Endometrial microvascular endothelial cells (primary cell): ENCODE measurements around the gene IL3. TPM values are rescaled to one million over a fixed set of nuclear protein-coding genes. Genes with fewer than 3 reads are reported as not detected.
"Not testable (repeated sequence)": the region's sequence is repeated elsewhere in the genome, so short reads cannot be mapped to it uniquely, and the experiment has no call there.

Experiments
- in situ Hi-C: cut with HindIII; loops from 2 replicates; pipeline ENCODE4 v1.10.0; 2017; ENCODE audit warnings: low sequenced_read_pairs, low pct_unique_long_range_greater_than_20kb; ENCODE audit errors: inconsistent ontology term
- total RNA-seq: library from RNA; depleted of rRNA; stranded (reverse); fragments of >200 nt; gene quantifications from one replicate; pipeline ENCODE4 v1.2.3, GENCODE V29; 2015; ENCODE audit errors: inconsistent ontology term

The IL3 gene
- total RNA-seq, 1 donor from 2014 or later: not detected

DNA sequence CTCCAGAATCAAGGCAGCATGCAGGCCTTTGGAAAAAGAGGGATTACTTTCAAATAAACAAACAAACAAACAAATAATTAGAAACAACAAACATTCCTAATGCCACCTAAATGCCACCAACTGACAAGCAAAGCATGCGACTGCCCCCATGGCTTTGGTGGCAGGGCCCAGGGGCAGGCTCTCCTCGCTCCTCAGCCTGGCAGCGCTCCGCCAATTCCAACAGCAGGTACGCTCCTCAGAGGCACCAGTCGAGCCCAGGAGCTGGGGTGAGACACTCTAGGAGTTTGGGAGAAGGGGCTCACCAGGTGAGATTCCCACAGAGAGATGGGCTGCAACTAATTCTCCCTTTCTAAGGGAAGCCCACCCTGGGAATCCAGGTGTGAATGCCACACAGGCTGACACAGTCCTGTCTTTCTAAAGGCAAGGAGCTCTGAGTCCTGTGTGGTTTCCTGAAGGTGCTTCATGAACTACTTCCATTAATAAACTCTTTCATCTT is 41.0 kb downstream of the IL3 start:
- in situ Hi-C loops: no loop called here

- in situ Hi-C loops: no loop called here
Observed at GRCh38 chr5:132102101-132102701, 41.7 kb downstream of the IL3 start.

DNA sequence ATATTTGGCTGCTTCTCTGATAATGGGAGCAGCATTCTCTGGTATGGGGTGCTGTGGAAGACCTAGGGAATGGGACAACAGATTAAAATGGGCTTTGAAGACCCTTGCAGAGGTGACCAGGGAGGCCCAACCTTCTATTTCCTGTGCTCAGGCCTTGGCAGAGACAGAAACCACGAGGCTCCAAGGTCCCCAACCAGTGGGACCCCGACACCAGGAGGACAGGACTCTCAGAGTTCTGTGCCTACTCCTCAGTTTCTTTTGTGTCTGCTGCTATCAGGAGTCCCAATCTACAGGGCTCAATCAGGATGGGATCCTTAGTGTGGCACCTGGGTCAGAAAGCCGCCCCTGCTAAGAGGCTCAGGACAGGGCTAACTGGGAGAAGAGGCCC is 42.5 kb downstream of the IL3 start:
- in situ Hi-C loops: no loop called here

DNA sequence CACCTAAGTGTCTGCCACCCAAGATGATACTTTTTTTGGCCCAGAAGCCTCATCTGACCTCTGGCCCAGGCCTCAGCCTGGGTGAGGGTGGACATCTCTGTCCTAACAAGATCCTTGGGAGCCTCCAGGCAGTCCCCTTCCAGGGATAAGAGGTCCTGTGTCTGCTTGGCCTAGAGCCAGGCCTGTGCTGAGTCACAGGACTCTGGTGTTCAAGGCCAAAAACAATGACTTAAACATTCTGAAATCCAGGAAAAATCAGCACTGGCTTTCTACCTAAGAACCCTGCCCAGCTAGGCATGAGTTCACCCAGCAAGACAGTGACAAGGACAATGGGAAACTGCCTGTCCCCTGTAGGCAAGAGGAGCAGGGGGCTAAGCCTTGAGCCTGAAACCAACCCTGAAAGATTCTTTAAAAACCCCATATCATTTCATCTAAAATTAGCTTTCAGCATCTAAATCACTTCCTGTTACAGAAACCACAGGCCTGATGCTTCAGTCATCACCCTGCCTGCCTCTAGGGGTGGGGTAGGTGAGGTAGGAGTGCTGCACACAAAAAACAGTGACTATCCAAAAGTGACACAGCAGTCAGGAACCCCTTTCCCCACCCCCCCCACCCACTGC is 43.0 kb downstream of the IL3 start:
- in situ Hi-C loops: no loop called here

DNA sequence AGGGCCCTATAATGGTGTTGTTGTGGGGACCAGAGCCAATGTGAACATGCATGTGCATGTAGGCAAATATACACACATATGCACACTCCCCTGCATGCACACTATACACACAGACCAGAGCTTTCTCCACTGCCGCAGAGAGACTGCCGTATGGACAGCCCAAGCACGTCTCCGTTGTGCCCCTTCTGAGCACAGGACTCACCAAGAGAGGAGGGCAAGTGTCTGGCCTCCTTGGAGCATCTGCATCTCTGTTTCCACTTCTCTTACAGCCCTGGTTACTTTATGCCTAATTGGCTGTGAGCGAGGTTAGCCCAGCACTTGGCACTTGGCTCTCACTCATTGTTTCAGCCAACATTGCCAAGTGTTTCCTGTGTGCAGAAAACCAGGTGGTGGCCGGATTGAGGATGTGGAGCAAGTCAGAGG is 43.5 kb downstream of the IL3 start:
- in situ Hi-C loops: no loop called here

GRCh38 chr5:132104556-132104955 is 44.1 kb downstream of the IL3 start:
- in situ Hi-C loops: no loop called here

DNA sequence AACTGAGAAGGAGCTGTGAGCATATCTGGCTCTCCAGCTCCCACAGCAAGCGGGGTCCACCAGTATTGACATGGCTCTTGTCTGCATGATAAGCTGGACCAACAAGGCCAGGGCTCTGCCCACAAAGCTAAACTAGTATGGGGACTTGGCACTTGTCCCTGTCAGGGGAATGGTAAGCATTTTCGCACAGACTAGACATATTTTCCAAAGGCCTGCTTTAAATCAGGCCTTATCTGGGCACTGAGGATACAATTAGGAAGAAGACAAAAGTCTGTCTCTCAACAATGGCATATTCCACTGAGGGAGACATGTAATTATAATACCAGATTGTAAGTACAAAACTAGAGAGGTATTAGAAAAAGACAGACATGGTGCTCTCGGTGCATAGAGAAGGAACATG is 45.2 kb downstream of the IL3 start:
- in situ Hi-C loops: no loop called here

DNA sequence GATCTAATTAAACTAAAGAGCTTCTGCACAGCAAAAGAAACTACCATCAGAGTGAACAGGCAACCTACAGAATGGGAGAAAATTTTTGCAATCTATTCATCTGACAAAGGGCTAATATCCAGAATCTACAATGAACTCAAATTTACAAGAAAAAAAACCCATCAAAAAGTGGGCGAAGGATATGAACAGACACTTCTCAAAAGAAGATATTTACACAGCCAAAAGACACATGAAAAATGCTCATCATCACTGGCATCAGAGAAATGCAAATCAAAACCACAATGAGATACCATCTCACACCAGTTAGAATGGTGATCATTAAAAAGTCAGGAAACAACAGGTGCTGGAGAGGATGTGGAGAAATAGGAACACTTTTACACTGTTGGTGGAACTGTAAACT is 48.0 kb downstream of the IL3 start:
- in situ Hi-C loops: not testable (repeated sequence)

GRCh38 chr5:132108957-132109356 is 48.5 kb downstream of the IL3 start:
- in situ Hi-C loops: not testable (repeated sequence)

- in situ Hi-C loops: no loop called here
Observed at GRCh38 chr5:132109494-132110053, 49.1 kb downstream of the IL3 start.

DNA sequence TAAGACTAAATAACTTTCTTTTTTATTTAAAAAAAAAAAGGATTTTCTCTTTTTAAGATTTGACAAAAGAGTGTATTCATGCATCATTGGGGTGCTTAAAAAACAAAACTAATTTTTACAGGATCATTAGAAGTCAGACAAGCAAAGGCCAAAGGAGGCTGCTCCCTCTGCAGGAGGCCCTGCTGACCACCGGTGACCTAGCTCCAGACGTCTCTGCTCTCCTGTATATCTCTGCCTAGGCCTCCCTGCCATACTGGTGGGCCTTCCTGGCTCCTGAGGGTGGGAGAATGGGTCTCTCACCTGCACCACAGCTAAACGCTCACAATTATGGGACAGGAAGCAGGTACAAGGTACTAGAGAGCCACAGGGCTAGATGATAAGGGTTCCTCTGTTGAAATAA is 49.7 kb downstream of the IL3 start:
- in situ Hi-C loops: no loop called here

GRCh38 chr5:132110930-132111329 is 50.5 kb downstream of the IL3 start:
- in situ Hi-C loops: no loop called here

DNA sequence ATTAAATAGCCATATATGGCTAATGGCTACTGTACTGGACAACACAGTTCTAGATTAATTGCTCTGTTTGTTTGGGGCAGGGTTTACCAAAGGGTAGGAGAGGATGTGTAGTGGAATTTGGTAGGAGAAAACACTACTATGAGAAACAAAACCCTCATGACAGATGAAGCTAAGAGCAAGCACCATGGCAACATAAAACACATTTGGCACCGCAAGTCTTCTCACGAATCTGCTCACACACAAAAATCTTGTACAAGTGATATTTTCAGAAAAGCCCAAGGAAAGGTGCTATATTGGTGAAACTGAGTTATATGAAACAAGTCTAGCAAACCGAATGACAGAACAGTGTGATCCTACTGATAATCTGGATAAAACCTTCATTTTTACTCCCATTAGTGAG is 51.7 kb downstream of the IL3 start:
- in situ Hi-C loops: no loop called here

Other genes starting within 250 kb of the IL3 start
- not detected for gene MEIKIN, start 115.0 kb upstream of the IL3 start, total RNA-seq
- not detected for gene ACSL6, start 49.0 kb upstream of the IL3 start, total RNA-seq
- 2.9 TPM for gene CSF2, start 13.1 kb downstream of the IL3 start, total RNA-seq
- 49.0 TPM for gene P4HA2, start 167.2 kb downstream of the IL3 start, total RNA-seq
- 113 TPM for gene PDLIM4, start 197.0 kb downstream of the IL3 start, total RNA-seq
- gene SLC22A4, start 233.7 kb downstream of the IL3 start, total RNA-seq: 8.5 TPM